GM12878 (cell line): ENCODE results near the gene VTA1. TPM values are rescaled to one million over a fixed set of nuclear protein-coding genes. Genes with fewer than 3 reads are reported as not detected.

ENCODE experiments used
- ATAC-seq: fragments of 200-7000 bp; cut with Tn5 transposase; 3 replicates; pipeline ENCODE4 v1.9.1; 2020; ENCODE audit warnings: mild to moderate bottlenecking, moderate library complexity
- BruUV-seq: library from RNA; stranded (reverse); fragments of 400-500 nt; replicated peaks from 2 replicates; lab custom pipeline; 2021; lab: Mats Ljungman, UMichigan
- CTCF ChIA-PET: fragments of 300-600 bp; sonication (Branson Sonifier 250); formaldehyde crosslinking; extraction: SDS; loops from one replicate; lab custom pipeline; 2021; ENCODE audit warnings: inconsistent platforms; lab: Yijun Ruan, JAX
- POLR2A ChIA-PET: fragments of 350-600 bp; formaldehyde crosslinking; extraction: SDS; loops from one replicate; lab custom pipeline; 2021; ENCODE audit warnings: inconsistent platforms; lab: Charles Lee
- RAD21 ChIA-PET: fragments of 300-600 bp; sonication (Branson Sonifier 250); formaldehyde crosslinking; loops from one replicate; lab custom pipeline; 2023; ENCODE audit warnings: antibody characterized with exemption; ENCODE audit not compliant: unreplicated experiment; lab: Charles Lee
- SMC1A ChIA-PET: fragments of 300-600 bp; sonication (Branson Sonifier 250); formaldehyde crosslinking; loops from one replicate; lab custom pipeline; 2023; ENCODE audit not compliant: unreplicated experiment, uncharacterized antibody; lab: Charles Lee
- DNase-seq: peaks from one replicate; pipeline ENCODE4 v3.0.0-alpha.2; 2011; ENCODE audit warnings: low read depth, low spot score
- FAIRE-seq: peaks from 3 replicates; lab custom pipeline; 2011; peaks lifted over from hg19 to GRCh38; lab: Jason Lieb, UNC
- H2AFZ ChIP-seq: 2 replicates; pipeline ENCODE4 v1.6.0; 2011; ENCODE audit warnings: low read depth, low read length, control low read depth; ENCODE audit not compliant: control insufficient read depth
- H3K27ac ChIP-seq: 2 replicates; pipeline ENCODE4 v1.5.1; 2011; ENCODE audit warnings: control low read depth; ENCODE audit not compliant: control insufficient read depth, insufficient read depth
- H3K27me3 ChIP-seq, 2 experiments: replicated peaks in 1 of 2; 2 replicates each; pipeline versions ENCODE4 v1.6.0 to v1.6.1; 2011; ENCODE audit warnings: low read length in 1 of 2; ENCODE audit not compliant: control insufficient read depth in 2 of 2, insufficient read depth in 2 of 2
- H3K36me3 ChIP-seq, 2 experiments: 2 replicates each; pipeline ENCODE4 v1.5.1; 2011; ENCODE audit warnings: low read length in 1 of 2; ENCODE audit not compliant: control insufficient read depth in 2 of 2, insufficient read depth in 2 of 2
- H3K4me1 ChIP-seq: 2 replicates; pipeline ENCODE4 v1.6.1; 2011; ENCODE audit warnings: mild to moderate bottlenecking, low read length, moderate library complexity, mixed read lengths; ENCODE audit not compliant: control insufficient read depth, insufficient read depth
- H3K4me2 ChIP-seq: 2 replicates; pipeline ENCODE4 v1.6.0; 2011; ENCODE audit warnings: control low read depth; ENCODE audit not compliant: control insufficient read depth, insufficient read depth
- H3K4me3 ChIP-seq: fragments of 200-600 bp; sonication (generic); 2 replicates; pipeline ENCODE4 v1.5.1; 2016
- H3K79me2 ChIP-seq: 2 replicates; pipeline ENCODE4 v1.6.0; 2011; ENCODE audit warnings: low read length; ENCODE audit not compliant: control insufficient read depth, insufficient read depth
- H3K9ac ChIP-seq: 2 replicates; pipeline ENCODE4 v1.8.0; 2011; ENCODE audit warnings: low read length, control low read depth, mixed read lengths; ENCODE audit not compliant: control insufficient read depth, insufficient read depth
- H3K9me3 ChIP-seq: replicated peaks from 3 replicates; pipeline ENCODE4 v1.5.1; 2011; ENCODE audit warnings: mild to moderate bottlenecking, low read length; ENCODE audit not compliant: control insufficient read depth, insufficient read depth
- H4K20me1 ChIP-seq: 2 replicates; pipeline ENCODE4 v1.6.0; 2011; ENCODE audit not compliant: control insufficient read depth, insufficient read depth
- BACH1 ChIP-seq: fragments of 450-650 bp; IDR thresholded peaks from 2 replicates; pipeline ENCODE4 v1.6.1; 2017; ENCODE audit warnings: mild to moderate bottlenecking, borderline replicate concordance
- BCL11A ChIP-seq: IDR thresholded peaks from 2 replicates; pipeline ENCODE4 v1.6.1; 2011; ENCODE audit warnings: low read depth, low read length
- BRCA1 ChIP-seq: IDR thresholded peaks from 2 replicates; pipeline ENCODE4 v1.6.1; 2011; ENCODE audit warnings: low read depth, low read length, improper control_type of control experiment
- CBX5 ChIP-seq: sonication (generic); IDR thresholded peaks from 2 replicates; pipeline ENCODE4 v1.6.1; 2016; ENCODE audit warnings: low read depth, moderate library complexity, mild to moderate bottlenecking, inconsistent platforms
- CEBPB ChIP-seq, 2 experiments: fragments of 150-350 bp in 1 of 2; IDR thresholded peaks; 2 replicates each; pipeline ENCODE4 v1.6.1; 2012 to 2014; ENCODE audit warnings: low read depth in 2 of 2, low read length in 2 of 2, borderline replicate concordance in 1 of 2, inconsistent platforms in 1 of 2
- CHD1 ChIP-seq: IDR thresholded peaks from 2 replicates; pipeline ENCODE4 v1.6.1; 2012; ENCODE audit warnings: low read depth, low read length, improper control_type of control experiment
- CHD2 ChIP-seq: IDR thresholded peaks from 2 replicates; pipeline ENCODE4 v1.6.1; 2011; ENCODE audit warnings: low read depth, low read length, improper control_type of control experiment, borderline replicate concordance
- NFYB ChIP-seq: IDR thresholded peaks from 2 replicates; pipeline ENCODE4 v1.6.1; 2011; ENCODE audit warnings: low read depth, mild to moderate bottlenecking, low read length, improper control_type of control experiment, moderate library complexity; ENCODE audit not compliant: insufficient read depth
- PAX5 ChIP-seq: IDR thresholded peaks from 2 replicates; pipeline ENCODE4 v1.6.1; 2011; ENCODE audit warnings: low read depth, low read length, borderline replicate concordance
- STAT3 ChIP-seq: IDR thresholded peaks from 2 replicates; pipeline ENCODE4 v1.6.1; 2011; ENCODE audit warnings: low read depth, low read length, improper control_type of control experiment
- YBX1 ChIP-seq: fragments of 450-650 bp; IDR thresholded peaks from 2 replicates; pipeline ENCODE4 v1.6.1; 2016; ENCODE audit warnings: antibody characterized with exemption
- ZNF274 ChIP-seq: IDR thresholded peaks from one replicate; pipeline ENCODE4 v1.8.0; 2011; ENCODE audit not compliant: insufficient read length, insufficient read depth
- ZNF592 ChIP-seq: fragments of 450-650 bp; IDR thresholded peaks from 2 replicates; pipeline ENCODE4 v1.6.1; 2017; ENCODE audit warnings: mild to moderate bottlenecking, moderate library complexity
- ZZZ3 ChIP-seq: IDR thresholded peaks from 2 replicates; pipeline ENCODE4 v1.6.1; 2011; ENCODE audit warnings: low read depth; ENCODE audit not compliant: control insufficient read depth, insufficient read length
- WGBS: methylation state at CpG from one replicate; pipeline ENCODE4 v1.1.6; 2016; ENCODE audit warnings: low lambda C conversion rate; ENCODE audit not compliant: insufficient replicate concordance, insufficient coverage; ENCODE audit errors: missing lambda C conversion rate; 5-methylcytosine and 5-hydroxymethylcytosine counted together
- in situ Hi-C: fragments of 300-500 bp; cut with MboI; formaldehyde crosslinking; loops from 9 replicates; pipeline ENCODE4 v1.14.3; 2018; ENCODE audit warnings: mixed read lengths
- intact Hi-C: fragments of 100-400 bp; cut with micrococcal nuclease; formaldehyde crosslinking; loops from one replicate; pipeline ENCODE4 v1.14.2; 2022; ENCODE audit not compliant: unreplicated experiment
- polyA plus RNA-seq, 11 experiments: library from polyadenylated mRNA; depleted of rRNA in 4 of 11; unstranded in 6 of 11; stranded (reverse) in 5 of 11; fragments of >200 nt; fragmentation: Nextera tagmentation in 4 of 11; fragmentation: Illumina TruSeq in 1 of 11; extraction: Ambion mirVana in 4 of 11; extraction: Trizol in 1 of 11; gene quantifications; 1 replicate in 1 of 11; 2 replicates in 10 of 11; pipeline versions ENCODE4 v1.2.1 to v1.2.3, GENCODE V29; 2011 to 2016; ENCODE audit warnings: inconsistent platforms in 2 of 11, missing spikeins in 2 of 11, low read depth in 1 of 11
- total RNA-seq, 4 experiments: library from RNA; depleted of rRNA in 3 of 4; stranded (reverse); fragments of >200 nt in 3 of 4; fragmentation: Illumina TruSeq in 1 of 4; extraction: Trizol in 1 of 4; gene quantifications; 2 replicates each; pipeline versions ENCODE4 v1.2.1 to v1.2.3, GENCODE V29; 2013 to 2021
- TF ChIP-seq, protein P1 (sequence below): fragments of 450-650 bp; IDR thresholded peaks from 2 replicates; pipeline ENCODE4 v1.6.1; 2017; ENCODE audit warnings: mild to moderate bottlenecking, low read depth, inconsistent platforms; ENCODE audit not compliant: poor library complexity, severe bottlenecking

The VTA1 gene
- total and polyA plus RNA-seq, 10 of the 15 experiments (the other 5 are each of a cell fraction or from before 2014, with no cell fraction given), result 48.3 to 126 (median 90.7) TPM

DNA sequence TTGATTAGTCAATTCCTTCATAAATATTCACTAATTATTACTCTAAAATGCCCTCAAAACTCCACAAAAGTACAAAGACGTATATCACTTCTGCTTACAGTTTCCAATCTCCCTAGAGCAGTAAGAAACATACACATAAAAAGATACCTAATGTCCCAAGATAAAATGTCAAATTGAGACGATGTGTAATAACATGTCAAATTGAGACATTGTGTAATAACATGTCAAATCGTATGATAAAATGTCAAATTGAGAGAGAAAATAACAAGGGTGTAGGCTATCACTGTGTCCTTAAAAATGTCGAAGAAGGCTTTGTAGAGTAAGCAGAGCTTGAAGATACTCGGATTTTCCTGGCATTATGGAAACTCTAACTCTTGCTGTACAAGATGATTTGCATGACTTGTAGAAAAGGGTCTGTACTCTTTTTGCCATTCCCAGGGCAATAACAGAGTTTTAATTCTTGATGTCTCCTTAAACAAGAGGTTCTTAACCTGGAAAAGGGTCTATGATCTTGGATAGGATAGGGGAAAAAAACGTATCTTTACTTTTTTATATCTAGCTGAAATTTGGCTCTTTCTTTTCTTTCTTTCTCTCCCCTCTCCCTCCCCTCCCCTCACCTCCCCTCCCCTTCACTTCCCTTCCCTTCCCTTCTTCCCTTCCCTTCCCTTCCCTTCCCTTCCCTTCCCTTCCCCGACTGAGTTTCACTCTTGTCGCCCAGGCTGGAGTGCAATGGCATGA, 87.1 kb downstream of the VTA1 start:
- in situ Hi-C loops, result no loop called here
- FAIRE-seq (no peak), DNase-seq (no peak), ATAC-seq (no peak)
- Histone ChIP-seq H3K9me3 (no peaks in the 10 kb centered on the region), H3K27me3 (no peaks in the 10 kb centered on the region; a peak in 1 of 4 replicates), H3K79me2 (no peaks in the 10 kb centered on the region), H3K9ac (no peak overlapping the region), H3K4me3 (no peak overlapping the region), H3K27ac (no peak overlapping the region), H2AFZ (no peak overlapping the region), H3K4me2 (no peak overlapping the region), H4K20me1 (no peaks in the 10 kb centered on the region), H3K36me3 (no peaks in the 10 kb centered on the region), H3K4me1 (no peaks in the 10 kb centered on the region)
- TF ChIP-seq NFYB (no peak), BCL11A (no peak), CBX5 (no peak), STAT3 (no peak), YBX1 (no peak), ZNF274 (no peak), PAX5 (no peak), ZZZ3 (no peak), CHD2 (no peak), CHD1 (no peak), ZNF592 (no peak), BACH1 (no peak), CEBPB (IDR thresholded peaks at IDR 0.05; ENCODE audit: borderline replicate concordance in 1 of 2, low read depth in 2 of 2, low read length in 2 of 2) (no peak), BRCA1 (no peak)
- TF ChIP-seq, protein P1, sequence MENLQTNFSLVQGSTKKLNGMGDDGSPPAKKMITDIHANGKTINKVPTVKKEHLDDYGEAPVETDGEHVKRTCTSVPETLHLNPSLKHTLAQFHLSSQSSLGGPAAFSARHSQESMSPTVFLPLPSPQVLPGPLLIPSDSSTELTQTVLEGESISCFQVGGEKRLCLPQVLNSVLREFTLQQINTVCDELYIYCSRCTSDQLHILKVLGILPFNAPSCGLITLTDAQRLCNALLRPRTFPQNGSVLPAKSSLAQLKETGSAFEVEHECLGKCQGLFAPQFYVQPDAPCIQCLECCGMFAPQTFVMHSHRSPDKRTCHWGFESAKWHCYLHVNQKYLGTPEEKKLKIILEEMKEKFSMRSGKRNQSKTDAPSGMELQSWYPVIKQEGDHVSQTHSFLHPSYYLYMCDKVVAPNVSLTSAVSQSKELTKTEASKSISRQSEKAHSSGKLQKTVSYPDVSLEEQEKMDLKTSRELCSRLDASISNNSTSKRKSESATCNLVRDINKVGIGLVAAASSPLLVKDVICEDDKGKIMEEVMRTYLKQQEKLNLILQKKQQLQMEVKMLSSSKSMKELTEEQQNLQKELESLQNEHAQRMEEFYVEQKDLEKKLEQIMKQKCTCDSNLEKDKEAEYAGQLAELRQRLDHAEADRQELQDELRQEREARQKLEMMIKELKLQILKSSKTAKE, result no peak
- ChIA-PET RAD21 (no interaction called here), CTCF (interaction anchor here (1.3 to 2.1 kb wide), 2 partner anchors 27 to 153 kb away, joined by 3 to 8 read pairs; no protein-coding TSS in a partner anchor), POLR2A (no interaction called here), SMC1A (no interaction called here)
- no TSS peak for BruUV-seq
- intact Hi-C loops, result no loop called here
- 43% methylated on average over 6 of the region's 8 CpGs for WGBS
